Mucosa of rectum (tissue), 2 donors: ENCODE results near the gene MED14.

ENCODE experiments used
- H3K27ac ChIP-seq, 2 donors: one replicate each; pipeline ENCODE4 v1.7.0; 2013; ENCODE audit warnings: inconsistent platforms in 2 of 2, low read depth in 2 of 2, low read length in 2 of 2
- H3K27me3 ChIP-seq, 2 donors: one replicate each; pipeline ENCODE4 v1.7.0; 2013; ENCODE audit warnings: low read length in 2 of 2; ENCODE audit not compliant: control insufficient read depth in 2 of 2, insufficient read depth in 2 of 2
- H3K36me3 ChIP-seq, 2 donors: one replicate each; pipeline ENCODE4 v1.7.0; 2013; ENCODE audit warnings: low read length in 2 of 2; ENCODE audit not compliant: control insufficient read depth in 2 of 2, insufficient read depth in 2 of 2
- H3K4me1 ChIP-seq, 2 donors: one replicate each; pipeline ENCODE4 v1.7.0; 2013; ENCODE audit warnings: low read length in 2 of 2, mild to moderate bottlenecking in 1 of 2; ENCODE audit not compliant: control insufficient read depth in 2 of 2, insufficient read depth in 2 of 2
- H3K4me3 ChIP-seq, 2 donors: one replicate each; pipeline ENCODE4 v1.7.0; 2013; ENCODE audit warnings: low read length in 2 of 2
- H3K9ac ChIP-seq, 2 donors: one replicate each; pipeline ENCODE4 v1.7.0; 2013; ENCODE audit warnings: low read length in 2 of 2, low read depth in 1 of 2, mild to moderate bottlenecking in 1 of 2
- H3K9me3 ChIP-seq, 2 donors: one replicate each; pipeline ENCODE4 v1.7.0; 2013; ENCODE audit warnings: low read length in 2 of 2; ENCODE audit not compliant: control insufficient read depth in 2 of 2
- donor health status: healthy.
- donor health status: Normal muscosa, but diverticular disease.

MED14 gene

DNA sequence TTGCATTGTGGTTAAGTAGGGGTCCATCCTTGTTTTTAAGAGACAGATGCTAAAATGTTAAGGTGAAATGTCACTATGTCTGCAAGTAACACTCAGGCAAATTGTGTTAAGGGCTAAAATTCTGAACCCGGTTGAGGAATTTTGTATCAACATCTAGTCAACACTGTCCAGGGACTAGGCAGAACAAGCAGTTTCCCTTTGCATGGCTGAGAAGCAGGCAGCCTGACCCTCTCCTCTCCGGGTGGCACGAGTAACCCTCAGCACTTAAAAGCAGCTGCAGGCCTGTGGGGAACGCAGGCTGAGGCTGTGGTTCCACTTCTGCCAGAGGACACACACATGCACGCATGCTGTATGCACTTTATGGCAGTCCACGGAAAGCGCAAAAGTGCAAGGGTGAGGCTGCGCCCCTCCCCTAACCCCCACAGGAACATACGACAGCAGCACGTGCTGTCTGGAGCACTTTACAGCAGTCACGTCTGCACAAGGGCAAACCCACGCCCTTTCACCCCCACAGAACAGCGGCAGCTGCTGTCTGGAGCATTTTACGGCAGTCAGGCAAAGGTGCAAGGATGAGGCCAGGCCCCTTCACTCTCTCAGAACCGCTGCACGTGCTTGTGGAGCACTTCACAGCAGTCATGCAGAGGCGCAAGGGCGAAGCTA, 112.7 kb downstream of the MED14 start:
- Histone ChIP-seq H3K4me1 (no peaks in the 10 kb centered on the region), H3K36me3 (peaks cover 3% of the 10 kb centered on the region in 2 donors)

DNA sequence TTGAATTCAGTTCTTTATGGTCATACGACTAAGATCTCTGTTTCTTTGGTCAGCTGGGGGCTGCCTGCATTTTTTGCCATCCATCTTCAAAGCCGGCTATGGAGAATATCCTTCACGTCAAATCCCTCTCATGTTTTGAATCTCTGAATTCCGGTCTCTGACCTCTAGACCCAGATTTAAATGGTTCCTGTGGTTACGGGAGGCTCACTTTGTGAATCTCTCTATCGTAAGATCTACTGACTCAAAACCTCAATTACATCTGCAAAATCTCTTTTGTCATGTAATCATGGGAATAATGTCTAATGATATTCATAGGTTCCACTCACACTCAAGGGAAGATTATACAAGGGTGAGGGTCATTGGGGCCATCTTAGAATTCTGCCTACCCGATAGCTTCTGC, 117.8 kb downstream of the MED14 start:
- H3K4me1 ChIP-seq = no peaks in the 10 kb centered on the region
- peaks cover 4 to 8% of the 10 kb centered on the region in 2 donors for H3K27me3 ChIP-seq
- no peak overlapping the region for H3K4me3 ChIP-seq
- H3K27ac ChIP-seq = no peak overlapping the region
- no peaks in the 10 kb centered on the region for H3K36me3 ChIP-seq
- H3K9me3 ChIP-seq = no peaks in the 10 kb centered on the region
- no peak overlapping the region for H3K9ac ChIP-seq

More for the DNA sequence above, 112.7 kb downstream of the MED14 start:
- Histone ChIP-seq H3K27me3 (peaks cover 2 to 13% of the 10 kb centered on the region in 2 donors), H3K9ac (no peak overlapping the region), H3K27ac (no peak overlapping the region), H3K9me3 (peaks cover 0 to 4% of the 10 kb centered on the region in 2 donors), H3K4me3 (peak overlapping the region in 1 of 2 donors; percentile 23)

DNA sequence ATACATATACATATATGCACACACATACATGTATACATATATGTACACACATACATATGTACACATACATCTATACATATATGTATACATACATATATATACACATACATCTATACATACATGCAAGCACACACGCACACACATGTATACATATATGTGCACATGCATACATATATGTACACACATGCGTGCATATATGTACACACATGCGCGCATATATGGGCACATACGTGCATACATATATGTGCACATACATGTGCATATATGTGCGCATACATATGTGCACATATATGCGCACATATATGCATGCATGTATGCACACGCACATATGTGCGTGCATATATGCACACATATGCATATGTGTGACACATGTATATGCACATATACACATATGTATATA, 119.4 kb downstream of the MED14 start:
- Histone ChIP-seq H3K9me3 (no peaks in the 10 kb centered on the region), H3K9ac (no peak overlapping the region), H3K36me3 (no peaks in the 10 kb centered on the region), H3K27me3 (peaks cover 4 to 9% of the 10 kb centered on the region in 2 donors), H3K4me3 (no peak overlapping the region), H3K4me1 (no peaks in the 10 kb centered on the region), H3K27ac (no peak overlapping the region)

DNA sequence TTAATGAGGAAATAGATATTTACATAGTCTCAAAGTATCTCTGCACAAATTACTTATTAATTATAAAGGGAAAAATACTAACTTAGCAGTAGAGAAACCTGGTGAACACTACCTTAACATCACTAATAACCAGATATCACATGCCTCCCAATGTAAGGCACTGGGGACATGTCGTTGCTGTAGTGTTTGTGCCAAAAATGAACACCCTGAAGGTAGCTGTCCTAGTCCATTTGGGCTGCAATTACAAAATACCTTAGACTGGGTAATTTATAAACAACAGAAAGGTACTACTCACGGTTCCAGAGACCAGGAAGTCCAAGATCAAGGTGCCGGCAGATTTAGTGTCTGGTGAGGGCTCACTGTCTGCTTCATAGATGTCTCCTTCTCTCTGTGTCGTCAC, 122.8 kb downstream of the MED14 start:
- no peak overlapping the region for H3K9ac ChIP-seq
- no peak overlapping the region for H3K4me3 ChIP-seq
- no peak overlapping the region for H3K27ac ChIP-seq
- H3K4me1 ChIP-seq = no peaks in the 10 kb centered on the region
- peaks cover 0 to 7% of the 10 kb centered on the region in 2 donors for H3K27me3 ChIP-seq
- no peaks in the 10 kb centered on the region for H3K36me3 ChIP-seq
- H3K9me3 ChIP-seq = no peaks in the 10 kb centered on the region

DNA sequence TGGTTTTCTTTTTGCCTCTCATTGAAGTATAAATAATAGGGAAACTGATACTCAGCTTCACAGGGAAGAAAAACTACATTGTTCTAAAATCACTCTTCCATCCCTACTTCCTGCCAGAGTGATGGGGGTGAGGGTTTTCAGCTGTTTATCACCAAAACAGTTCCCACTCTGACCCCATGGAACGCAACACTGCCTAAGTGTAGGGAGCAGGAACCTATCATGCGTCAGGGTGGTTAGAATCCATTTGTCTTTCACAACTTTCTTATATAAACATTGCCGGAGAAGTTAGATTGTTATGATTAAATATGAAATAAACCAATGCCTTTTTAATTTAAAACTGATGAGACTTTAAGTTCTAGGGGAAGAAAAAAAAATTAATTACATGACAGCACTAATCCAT, 128.0 kb downstream of the MED14 start:
- H3K4me1 ChIP-seq = no peaks in the 10 kb centered on the region

DNA sequence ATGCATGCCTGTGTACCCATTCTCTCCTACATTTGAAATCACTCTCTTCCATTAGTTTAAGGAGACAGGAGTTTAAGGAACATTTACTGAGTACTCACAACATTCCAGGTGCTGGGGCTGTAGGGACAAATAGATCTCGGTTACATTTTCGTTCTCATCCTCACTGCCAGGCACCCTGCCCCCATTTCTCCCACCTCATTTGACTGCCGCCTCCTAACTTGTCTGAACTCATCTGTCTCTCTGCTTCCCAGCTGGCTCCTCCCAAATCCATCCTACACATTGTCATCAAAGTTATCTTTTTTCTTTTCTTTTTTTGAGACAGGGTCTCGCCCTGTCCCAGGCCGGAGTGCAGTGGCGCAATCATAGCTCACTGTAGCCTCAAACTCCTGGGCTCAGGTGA, 131.9 kb downstream of the MED14 start:
- Histone ChIP-seq H3K27me3 (peaks cover 0 to 11% of the 10 kb centered on the region in 2 donors), H3K4me3 (no peak overlapping the region), H3K27ac (no peak overlapping the region), H3K36me3 (peaks cover 9% of the 10 kb centered on the region in 2 donors), H3K4me1 (no peaks in the 10 kb centered on the region), H3K9me3 (no peaks in the 10 kb centered on the region), H3K9ac (no peak overlapping the region)

More for the DNA sequence above, 128.0 kb downstream of the MED14 start:
- no peak overlapping the region for H3K9ac ChIP-seq
- H3K27me3 ChIP-seq = peaks cover 0 to 3% of the 10 kb centered on the region in 2 donors
- H3K9me3 ChIP-seq = no peaks in the 10 kb centered on the region
- peaks cover 0 to 2% of the 10 kb centered on the region in 2 donors for H3K36me3 ChIP-seq
- H3K27ac ChIP-seq = no peak overlapping the region
- no peak overlapping the region for H3K4me3 ChIP-seq
